GM19025 (cell line): ENCODE measurements around the gene MDFI.

Experiments
- ATAC-seq: cut with Tn5 transposase; IDR thresholded peaks from one replicate; pipeline ENCODE4 v1.9.1; 2021; ENCODE audit warnings: mild to moderate bottlenecking, low read depth, moderate library complexity; ENCODE audit not compliant: unreplicated experiment

Gene MDFI

DNA sequence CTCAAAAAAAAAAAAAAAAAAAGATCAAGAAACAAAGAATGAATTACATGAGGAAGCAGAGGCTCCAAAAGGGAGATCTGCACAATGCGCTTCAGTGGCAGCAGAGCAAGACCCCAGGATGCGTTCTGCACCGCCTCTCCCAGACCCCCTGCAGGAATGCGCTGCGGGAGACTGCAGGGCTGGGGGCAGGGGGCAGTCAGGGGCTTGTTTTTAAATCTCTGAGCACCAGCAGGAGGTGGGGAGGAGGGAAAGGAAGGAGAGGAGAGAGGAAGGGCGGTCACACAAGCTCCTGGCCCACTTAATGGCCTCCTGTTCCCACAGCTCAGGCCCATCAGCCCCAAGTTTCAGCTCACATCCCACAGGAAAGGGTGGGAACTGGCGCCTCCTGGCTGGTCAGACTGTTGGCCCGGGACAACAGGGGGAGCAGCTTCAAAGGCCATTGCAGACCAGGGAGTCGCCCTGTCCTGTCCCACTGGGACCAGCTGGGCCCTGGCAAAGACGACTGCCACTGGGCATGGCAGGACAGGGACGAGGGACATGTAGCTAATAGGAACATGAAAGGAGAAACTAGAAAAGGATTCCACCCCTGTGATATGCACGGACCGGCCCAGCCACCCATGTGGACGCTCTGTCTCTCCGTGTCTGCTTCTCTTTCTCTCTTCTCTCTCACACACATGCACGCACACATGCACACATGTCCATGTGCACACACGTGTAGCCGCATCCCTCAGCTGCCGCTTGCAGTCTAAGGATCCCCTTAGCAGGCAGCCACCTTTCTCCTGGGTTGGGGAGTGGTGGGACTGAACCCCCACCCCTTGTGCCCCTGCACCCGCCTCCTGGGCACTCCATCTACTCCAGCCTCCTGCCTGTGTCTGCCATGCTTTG is 62.4 kb downstream of the MDFI start:
- no peak for ATAC-seq

GRCh38 chr6:41702089-41702745 is 63.9 kb downstream of the MDFI start:
- ATAC-seq, result no peak

DNA sequence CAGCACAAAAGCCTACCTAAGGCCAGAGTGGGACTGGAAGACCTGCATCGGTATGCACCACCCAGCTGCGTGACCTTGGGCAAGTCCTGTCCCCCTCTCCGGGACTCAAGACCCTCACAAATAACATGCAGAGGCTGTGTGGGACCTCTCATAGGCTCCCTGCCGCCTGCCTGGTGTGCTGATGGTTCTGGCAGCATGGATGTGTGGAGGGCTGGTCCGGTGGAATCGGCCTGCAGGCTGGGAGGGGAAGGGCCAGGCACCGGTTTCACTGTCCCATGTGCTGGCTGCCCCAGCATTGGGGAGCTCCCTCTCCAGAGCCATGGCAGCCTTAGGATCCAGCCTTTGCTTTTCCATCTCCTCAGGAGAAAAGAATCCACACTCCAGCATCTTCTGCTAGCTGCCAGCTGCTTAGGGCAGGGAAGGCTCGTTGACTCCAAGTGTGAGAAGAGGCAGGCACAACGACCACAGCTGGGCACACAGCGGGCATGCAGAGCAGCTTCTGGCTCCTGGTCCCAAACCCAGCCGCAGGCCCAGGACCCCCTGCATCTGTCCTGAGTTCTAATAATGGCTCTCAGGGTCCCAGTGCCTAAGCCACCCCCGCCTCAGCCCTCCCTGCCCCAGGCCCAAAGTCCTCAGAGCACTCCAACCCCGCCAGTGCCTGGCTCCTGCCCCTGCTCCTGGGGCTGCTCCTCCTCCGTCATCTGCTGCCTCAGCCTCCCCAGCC is 64.7 kb downstream of the MDFI start:
- ATAC-seq, result no peak
